Mesendoderm (in vitro differentiated cells): ENCODE data around the gene YIPF1.

Experiments used
- DNase-seq: peaks from one replicate; pipeline ENCODE4 v3.0.0; 2013
- H2AK5ac ChIP-seq: 2 replicates; pipeline ENCODE4 v1.6.1; 2013; ENCODE audit warnings: low read length, inconsistent platforms
- H2BK120ac ChIP-seq: 2 replicates; pipeline ENCODE4 v1.6.1; 2013; ENCODE audit warnings: low read depth, mild to moderate bottlenecking, low read length, moderate library complexity, mixed read lengths
- H2BK15ac ChIP-seq: replicated peaks from 2 replicates; pipeline ENCODE4 v1.6.1; 2013; ENCODE audit warnings: low read depth, mild to moderate bottlenecking, moderate library complexity
- H2BK5ac ChIP-seq: 2 replicates; pipeline ENCODE4 v1.6.1; 2013; ENCODE audit warnings: low read length, inconsistent platforms
- H3K18ac ChIP-seq: 2 replicates; pipeline ENCODE4 v1.6.1; 2013; ENCODE audit warnings: mild to moderate bottlenecking, low read length, mixed read lengths
- H3K23ac ChIP-seq: one replicate; pipeline ENCODE4 v1.6.1; 2013; ENCODE audit warnings: low read length
- H3K27ac ChIP-seq: 2 replicates; pipeline ENCODE4 v1.5.1; 2013; ENCODE audit warnings: low read depth, mild to moderate bottlenecking, inconsistent platforms, low read length, moderate library complexity
- H3K27me3 ChIP-seq: 2 replicates; pipeline ENCODE4 v1.6.1; 2013; ENCODE audit warnings: low read length, control low read depth, mild to moderate bottlenecking, inconsistent platforms; ENCODE audit not compliant: insufficient read depth, poor library complexity
- H3K36me3 ChIP-seq: 2 replicates; pipeline ENCODE4 v1.6.1; 2013; ENCODE audit warnings: low read length, inconsistent platforms; ENCODE audit not compliant: control insufficient read depth, insufficient read depth
- H3K4ac ChIP-seq: one replicate; pipeline ENCODE4 v1.6.1; 2013; ENCODE audit warnings: low read depth, mild to moderate bottlenecking, low read length, moderate library complexity
- H3K4me1 ChIP-seq: 2 replicates; pipeline ENCODE4 v1.6.1; 2013; ENCODE audit warnings: low read depth, low read length, inconsistent platforms; ENCODE audit not compliant: control insufficient read depth
- H3K4me2 ChIP-seq: 2 replicates; pipeline ENCODE4 v1.6.1; 2013; ENCODE audit warnings: low read length
- H3K4me3 ChIP-seq: 2 replicates; pipeline ENCODE4 v1.5.1; 2013; ENCODE audit warnings: mild to moderate bottlenecking, low read length
- H3K56ac ChIP-seq: one replicate; pipeline ENCODE4 v1.6.1; 2013; ENCODE audit warnings: low read length
- H3K79me1 ChIP-seq: 2 replicates; pipeline ENCODE4 v1.6.1; 2013; ENCODE audit warnings: low read length, inconsistent platforms
- H3K79me2 ChIP-seq: 2 replicates; pipeline ENCODE4 v1.6.1; 2013; ENCODE audit warnings: mild to moderate bottlenecking, low read length; ENCODE audit not compliant: control insufficient read depth, insufficient read depth
- H3K9ac ChIP-seq: 2 replicates; pipeline ENCODE4 v1.6.1; 2013; ENCODE audit warnings: low read length, inconsistent platforms
- H4K5ac ChIP-seq: one replicate; pipeline ENCODE4 v1.6.1; 2013; ENCODE audit warnings: low read length
- H4K8ac ChIP-seq: one replicate; pipeline ENCODE4 v1.6.1; 2013; ENCODE audit warnings: low read depth, mild to moderate bottlenecking, control low read depth, low read length, moderate library complexity
- WGBS: extraction: QIAGEN DNeasy Blood & Tissue Kit; methylation state at CpG from one replicate; pipeline ENCODE4 v1.1.7; 2013; ENCODE audit warnings: low lambda C conversion rate, missing lambda C conversion rate; ENCODE audit not compliant: insufficient coverage; ENCODE audit errors: extremely low coverage; 5-methylcytosine and 5-hydroxymethylcytosine counted together

Gene YIPF1

GRCh38 chr1:53930932-53931331 lies 41.3 kb upstream of the YIPF1 start:
- Histone ChIP-seq H3K9ac (no peak overlapping the region), H4K8ac (no peak overlapping the region), H3K36me3 (peaks cover 2% of the 10 kb centered on the region), H3K4me1 (no peaks in the 10 kb centered on the region), H3K27ac (no peak overlapping the region), H4K5ac (no peak overlapping the region), H2BK15ac (no peak overlapping the region), H3K4me2 (no peak overlapping the region), H3K56ac (no peak overlapping the region), H2AK5ac (no peak overlapping the region), H3K27me3 (no peaks in the 10 kb centered on the region), H2BK5ac (no peak overlapping the region), H3K4ac (no peak overlapping the region), H3K18ac (no peak overlapping the region), H2BK120ac (no peak overlapping the region), H3K23ac (no peak overlapping the region), H3K79me2 (no peaks in the 10 kb centered on the region), H3K4me3 (no peak overlapping the region), H3K79me1 (no peaks in the 10 kb centered on the region)
- no CpG with 5 or more reads among the region's 3 CpGs for WGBS
- no peak for DNase-seq

GRCh38 chr1:53929246-53929960 lies 39.8 kb upstream of the YIPF1 start:
- no CpG with 5 or more reads among the region's 2 CpGs for WGBS
- no peak overlapping the region for H2BK15ac ChIP-seq
- no peak overlapping the region for H4K5ac ChIP-seq
- H3K27me3 ChIP-seq = no peaks in the 10 kb centered on the region
- no peak overlapping the region for H3K27ac ChIP-seq
- no peak overlapping the region for H2BK5ac ChIP-seq
- no peak overlapping the region for H4K8ac ChIP-seq
- H2BK120ac ChIP-seq = no peak overlapping the region
- no peak overlapping the region for H3K4me2 ChIP-seq
- H3K4me3 ChIP-seq = no peak overlapping the region
- DNase-seq = peak; percentile 55
- H3K18ac ChIP-seq = no peak overlapping the region
- H3K56ac ChIP-seq = no peak overlapping the region
- H3K23ac ChIP-seq = no peak overlapping the region
- H3K9ac ChIP-seq = no peak overlapping the region
- no peaks in the 10 kb centered on the region for H3K79me2 ChIP-seq
- no peak overlapping the region for H2AK5ac ChIP-seq
- no peak overlapping the region for H3K4ac ChIP-seq
- no peaks in the 10 kb centered on the region for H3K79me1 ChIP-seq
- H3K4me1 ChIP-seq = no peaks in the 10 kb centered on the region
- H3K36me3 ChIP-seq = peaks cover 2% of the 10 kb centered on the region

GRCh38 chr1:53927376-53927881 lies 37.8 kb upstream of the YIPF1 start:
- no peak overlapping the region for H3K27ac ChIP-seq
- H3K27me3 ChIP-seq = no peaks in the 10 kb centered on the region
- H4K8ac ChIP-seq = no peak overlapping the region
- H2AK5ac ChIP-seq = no peak overlapping the region
- no peak overlapping the region for H4K5ac ChIP-seq
- no peak overlapping the region for H3K23ac ChIP-seq
- no peak overlapping the region for H2BK15ac ChIP-seq
- H3K79me1 ChIP-seq = no peaks in the 10 kb centered on the region
- no peak overlapping the region for H2BK120ac ChIP-seq
- H3K4me2 ChIP-seq = no peak overlapping the region
- no peak overlapping the region for H3K4me3 ChIP-seq
- H3K9ac ChIP-seq = no peak overlapping the region
- H3K56ac ChIP-seq = no peak overlapping the region
- no peak overlapping the region for H2BK5ac ChIP-seq
- WGBS = no CpG with 5 or more reads among the region's 2 CpGs
- no peaks in the 10 kb centered on the region for H3K79me2 ChIP-seq
- H3K18ac ChIP-seq = no peak overlapping the region
- DNase-seq = no peak
- H3K4me1 ChIP-seq = no peaks in the 10 kb centered on the region
- H3K36me3 ChIP-seq = peaks cover 2% of the 10 kb centered on the region
- H3K4ac ChIP-seq = no peak overlapping the region

GRCh38 chr1:53919675-53920066 lies 30.1 kb upstream of the YIPF1 start:
- no peak overlapping the region for H3K27ac ChIP-seq
- no peak overlapping the region for H4K8ac ChIP-seq
- no peak overlapping the region for H2BK5ac ChIP-seq
- no CpG with 5 or more reads among the region's 3 CpGs for WGBS
- no peaks in the 10 kb centered on the region for H3K79me1 ChIP-seq
- no peak overlapping the region for H3K4ac ChIP-seq
- H3K4me3 ChIP-seq = no peak overlapping the region
- no peak overlapping the region for H2BK120ac ChIP-seq
- H3K23ac ChIP-seq = no peak overlapping the region
- no peaks in the 10 kb centered on the region for H3K4me1 ChIP-seq
- H3K79me2 ChIP-seq = no peaks in the 10 kb centered on the region
- no peak overlapping the region for H3K9ac ChIP-seq
- no peak overlapping the region for H2AK5ac ChIP-seq
- H3K18ac ChIP-seq = no peak overlapping the region
- H3K56ac ChIP-seq = no peak overlapping the region
- no peaks in the 10 kb centered on the region for H3K36me3 ChIP-seq
- H4K5ac ChIP-seq = no peak overlapping the region
- no peak overlapping the region for H3K4me2 ChIP-seq
- H3K27me3 ChIP-seq = no peaks in the 10 kb centered on the region
- H2BK15ac ChIP-seq = no peak overlapping the region
- no peak for DNase-seq

GRCh38 chr1:53918343-53918742 lies 28.7 kb upstream of the YIPF1 start:
- Histone ChIP-seq H3K27ac (no peak overlapping the region), H3K4me3 (no peak overlapping the region), H2BK5ac (no peak overlapping the region), H3K18ac (no peak overlapping the region), H2BK120ac (no peak overlapping the region), H4K5ac (no peak overlapping the region), H2BK15ac (no peak overlapping the region), H3K4ac (no peak overlapping the region), H3K79me1 (no peaks in the 10 kb centered on the region), H3K4me2 (no peak overlapping the region), H3K4me1 (no peaks in the 10 kb centered on the region), H3K79me2 (no peaks in the 10 kb centered on the region), H3K27me3 (no peaks in the 10 kb centered on the region), H3K56ac (no peak overlapping the region), H4K8ac (no peak overlapping the region), H3K9ac (no peak overlapping the region), H3K36me3 (no peaks in the 10 kb centered on the region), H3K23ac (no peak overlapping the region), H2AK5ac (no peak overlapping the region)
- WGBS = no CpG with 5 or more reads among the region's 5 CpGs
- DNase-seq = no peak
